Measurements from ENCODE around the gene CDK2. TPM values are rescaled to one million over a fixed set of nuclear protein-coding genes. Genes with fewer than 3 reads are reported as not detected.

Gene CDK2
- total and polyA plus RNA-seq, 9 of the 15 experiments (the other 6 are each of a cell fraction or from before 2014, with no cell fraction given): 17.4 to 213 (median 109) TPM

GRCh38 chr12:55993230-55993853 is 26.7 kb downstream of the CDK2 start:
- peaks cover 3 to 6% of the 10 kb centered on the region in 2 experiments; a peak in 3 of 5 replicates for H3K4me1 ChIP-seq (replicated peaks in 1 of 2; ENCODE audit: control insufficient read depth in 2 of 2, insufficient read depth in 2 of 2, low read length in 2 of 2)
- BruUV-seq (replicated peaks): no TSS peak
- no peaks in the 10 kb centered on the region for H4K20me1 ChIP-seq (replicated peaks; ENCODE audit: control insufficient read depth, insufficient read depth, low read length)
- in situ Hi-C loops (cut with MboI) (no loop called here), intact Hi-C loops (cut with micrococcal nuclease) (no loop called here)
- H2AFZ ChIP-seq (ENCODE audit: low read depth, low read length): no peak overlapping the region
- ChIA-PET POLR2A (interaction anchor here (0.7 to 1.2 kb wide), 4 partner anchors 12 to 57 kb away, joined by 3 read pairs; partner anchors contain the start of gene RAB5B), CTCF (ENCODE audit: low intra/inter-chr PET ratio) (no interaction called here)
- H3K9ac ChIP-seq (ENCODE audit: insufficient read depth in 1 of 2, low read depth in 2 of 2, low read length in 2 of 2): no peak overlapping the region
- H3K9me3 ChIP-seq (replicated peaks; ENCODE audit: control insufficient read depth, insufficient read depth, low read depth, low read length): no peaks in the 10 kb centered on the region
- ATAC-seq (no peak), FAIRE-seq (no peak), DNase-seq (ENCODE audit: extremely low read depth in 1 of 4, low spot score in 3 of 4) (no peak)
- no peaks in the 10 kb centered on the region for H3K9me1 ChIP-seq (ENCODE audit: control insufficient read depth, insufficient read depth, low read length)
- no peaks in the 10 kb centered on the region for H3K27me3 ChIP-seq (ENCODE audit: control insufficient read depth in 2 of 2, insufficient read depth in 2 of 2, low read length in 2 of 2)
- no peak overlapping the region for H3K4me2 ChIP-seq (ENCODE audit: insufficient read depth, low read length)
- H3K27ac ChIP-seq (ENCODE audit: extremely low read depth, low read depth, low read length): no peak overlapping the region
- no peak for TF ChIP-seq TAF1 (IDR thresholded peaks at IDR 0.05; ENCODE audit: control insufficient read depth, extremely low read depth, insufficient read depth, low read length, severe bottlenecking)
- TF ChIP-seq ZSCAN32 (CRISPR knock-in tag; IDR thresholded peaks at IDR 0.05): no peak
- TF ChIP-seq PRDM10 (IDR thresholded peaks at IDR 0.05; ENCODE audit: partially characterized antibody): peak; percentile 37
- H3K36me3 ChIP-seq (ENCODE audit: control insufficient read depth, insufficient read depth, low read length): peaks cover 51% of the 10 kb centered on the region
- no peak overlapping the region for H3K4me3 ChIP-seq
- peaks cover 13% of the 10 kb centered on the region for H3K79me2 ChIP-seq (ENCODE audit: control insufficient read depth, insufficient read depth, low read length)
- 81% methylated on average over 4 of the region's 4 CpGs for WGBS (ENCODE audit: insufficient coverage, low coverage, missing lambda C conversion rate)
